ENCODE measurements around the gene ZDHHC14. TPM values are rescaled to one million over a fixed set of nuclear protein-coding genes. Genes with fewer than 3 reads are reported as not detected.

ZDHHC14 gene
- total RNA-seq, 2 donors from 2014 or later: 53.3 to 66.2 TPM

GRCh38 chr6:157536223-157536545, 155.2 kb downstream of the ZDHHC14 start:
- H3K9me3 ChIP-seq: no peaks in the 10 kb centered on the region
- no peak for TF ChIP-seq POLR2A (IDR thresholded peaks at IDR 0.05)
- no peak for TF ChIP-seq CTCF (IDR thresholded peaks at IDR 0.05)
- TF ChIP-seq POLR2AphosphoS5 (IDR thresholded peaks at IDR 0.05): no peak
- no peaks in the 10 kb centered on the region for H3K36me3 ChIP-seq
- intact Hi-C loops (cut with DNase I): no loop called here
- no peaks in the 10 kb centered on the region for H3K4me1 ChIP-seq (replicated peaks)
- no peaks in the 10 kb centered on the region for H3K27me3 ChIP-seq (replicated peaks; ENCODE audit: insufficient read depth)
- no peak for DNase-seq (ENCODE audit: low spot score)
- no peak overlapping the region for H3K27ac ChIP-seq
- 37% methylated on average over 2 of the region's 2 CpGs for WGBS
- no peak overlapping the region for H3K4me3 ChIP-seq

DNA sequence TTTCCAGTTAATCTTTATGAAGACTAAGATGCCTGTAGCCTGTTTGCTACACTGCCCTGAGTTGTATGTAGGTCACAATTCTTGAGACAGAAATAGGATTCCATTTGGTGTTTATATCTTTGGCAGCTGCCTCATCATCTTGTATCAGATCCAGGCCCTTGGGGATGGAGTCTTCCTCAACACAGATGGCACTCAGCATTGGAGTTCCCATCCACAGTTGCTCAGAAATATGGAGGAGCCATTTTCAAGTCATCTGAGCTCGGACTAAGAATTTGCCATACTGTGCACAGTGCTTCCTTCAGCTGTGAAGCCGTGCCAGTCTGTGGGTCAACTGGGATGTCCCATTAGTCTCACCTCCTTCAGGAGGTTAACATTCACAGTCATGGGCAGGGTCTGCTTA, 156.6 kb downstream of the ZDHHC14 start:
- H3K9me3 ChIP-seq: no peaks in the 10 kb centered on the region
- H3K4me3 ChIP-seq: no peak overlapping the region
- DNase-seq (ENCODE audit: low spot score): no peak
- H3K4me1 ChIP-seq (replicated peaks): no peaks in the 10 kb centered on the region
- no peak overlapping the region for H3K27ac ChIP-seq
- 93% methylated on average over 2 of the region's 2 CpGs for WGBS
- no peaks in the 10 kb centered on the region for H3K27me3 ChIP-seq (replicated peaks; ENCODE audit: insufficient read depth)
- TF ChIP-seq POLR2AphosphoS5 (IDR thresholded peaks at IDR 0.05) (no peak), POLR2A (IDR thresholded peaks at IDR 0.05) (no peak), CTCF (IDR thresholded peaks at IDR 0.05) (no peak)
- no peaks in the 10 kb centered on the region for H3K36me3 ChIP-seq
- intact Hi-C loops (cut with DNase I): no loop called here

- 78% methylated on average over 5 of the region's 5 CpGs for WGBS
- Histone ChIP-seq H3K4me1 (replicated peaks) (no peaks in the 10 kb centered on the region), H3K36me3 (no peaks in the 10 kb centered on the region), H3K27me3 (replicated peaks; ENCODE audit: insufficient read depth) (no peaks in the 10 kb centered on the region), H3K9me3 (no peaks in the 10 kb centered on the region), H3K27ac (no peak overlapping the region), H3K4me3 (no peak overlapping the region)
- TF ChIP-seq POLR2AphosphoS5 (IDR thresholded peaks at IDR 0.05) (no peak), CTCF (IDR thresholded peaks at IDR 0.05) (no peak), POLR2A (IDR thresholded peaks at IDR 0.05) (no peak)
- no peak for DNase-seq (ENCODE audit: low spot score)
- intact Hi-C loops (cut with DNase I): no loop called here
Observed at GRCh38 chr6:157538168-157538567, 157.2 kb downstream of the ZDHHC14 start.

GRCh38 chr6:157538698-157539097, 157.7 kb downstream of the ZDHHC14 start:
- intact Hi-C loops (cut with DNase I): no loop called here
- 94% methylated on average over 13 of the region's 13 CpGs for WGBS
- Histone ChIP-seq H3K36me3 (no peaks in the 10 kb centered on the region), H3K4me3 (no peak overlapping the region), H3K27me3 (replicated peaks; ENCODE audit: insufficient read depth) (no peaks in the 10 kb centered on the region), H3K27ac (no peak overlapping the region), H3K9me3 (no peaks in the 10 kb centered on the region), H3K4me1 (replicated peaks) (no peaks in the 10 kb centered on the region)
- no peak for DNase-seq (ENCODE audit: low spot score)
- TF ChIP-seq POLR2A (IDR thresholded peaks at IDR 0.05): no peak

DNA sequence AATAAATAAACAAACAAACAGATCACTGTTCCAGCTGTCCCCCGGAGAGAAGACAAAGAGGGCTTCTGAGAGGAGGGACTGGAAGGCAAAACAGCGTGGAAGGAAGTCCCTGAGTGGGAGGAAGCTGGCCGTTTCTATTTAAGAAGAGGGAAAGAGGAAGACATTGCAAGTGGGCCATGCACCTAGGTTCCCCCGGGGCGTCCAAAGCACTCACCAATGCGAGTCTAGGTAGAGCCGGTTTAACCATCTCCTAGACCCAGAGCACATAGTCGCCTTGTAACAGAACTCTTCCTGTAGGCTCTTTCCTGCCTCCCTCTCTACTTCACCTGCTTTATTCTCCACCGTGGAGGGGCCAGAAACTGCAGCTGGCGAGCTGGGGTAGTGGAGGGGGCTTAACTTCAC, 158.4 kb downstream of the ZDHHC14 start:
- DNase-seq (ENCODE audit: low spot score): no peak
- intact Hi-C loops (cut with DNase I): no loop called here
- Histone ChIP-seq H3K4me3 (no peak overlapping the region), H3K27me3 (replicated peaks; ENCODE audit: insufficient read depth) (no peaks in the 10 kb centered on the region), H3K9me3 (no peaks in the 10 kb centered on the region), H3K27ac (no peak overlapping the region), H3K4me1 (replicated peaks) (no peaks in the 10 kb centered on the region), H3K36me3 (no peaks in the 10 kb centered on the region)
- WGBS: 75% methylated on average over 10 of the region's 10 CpGs
- TF ChIP-seq POLR2A (IDR thresholded peaks at IDR 0.05) (no peak), CTCF (IDR thresholded peaks at IDR 0.05) (no peak), POLR2AphosphoS5 (IDR thresholded peaks at IDR 0.05) (no peak)

Measured in prostate gland (tissue), 2 donors.